KG1 (cell line): Measurements from ENCODE around the gene GALNT7.

ENCODE experiments used
- DNase-seq: peaks from one replicate; lab custom pipeline; 2025; lab: John Stamatoyannopoulos, UW

Gene GALNT7

DNA sequence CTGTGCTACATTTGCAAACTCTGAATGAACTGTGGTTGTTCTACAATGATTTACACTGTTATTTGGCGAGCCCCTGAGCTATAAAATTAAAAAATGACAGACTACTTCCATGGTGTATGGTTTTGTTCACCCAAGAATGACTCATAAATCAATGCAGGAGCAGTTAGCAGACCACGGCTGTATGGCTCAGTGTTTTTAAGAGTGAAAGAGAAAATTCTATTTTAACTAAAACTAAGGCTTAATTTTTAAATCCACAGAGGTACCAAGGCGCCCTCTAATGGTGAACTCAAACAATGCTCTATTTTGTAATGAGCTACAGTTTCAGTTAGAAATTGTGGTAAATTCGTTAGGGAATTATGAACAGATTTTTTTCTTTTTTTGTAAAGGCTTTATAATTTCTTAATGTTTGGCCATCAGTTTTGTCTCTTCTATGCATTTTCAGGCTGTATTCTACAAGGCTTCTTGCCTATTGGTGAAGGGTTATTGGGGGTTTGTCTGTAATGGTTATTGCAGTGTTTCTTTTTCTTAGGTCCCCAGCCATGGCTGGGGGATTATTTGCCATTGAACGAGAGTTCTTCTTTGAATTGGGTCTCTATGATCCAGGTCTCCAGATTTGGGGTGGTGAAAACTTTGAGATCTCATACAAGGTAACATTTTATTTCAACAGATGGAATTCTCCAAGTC lies 133.0 kb downstream of the GALNT7 start:
- DNase-seq: no peak

DNA sequence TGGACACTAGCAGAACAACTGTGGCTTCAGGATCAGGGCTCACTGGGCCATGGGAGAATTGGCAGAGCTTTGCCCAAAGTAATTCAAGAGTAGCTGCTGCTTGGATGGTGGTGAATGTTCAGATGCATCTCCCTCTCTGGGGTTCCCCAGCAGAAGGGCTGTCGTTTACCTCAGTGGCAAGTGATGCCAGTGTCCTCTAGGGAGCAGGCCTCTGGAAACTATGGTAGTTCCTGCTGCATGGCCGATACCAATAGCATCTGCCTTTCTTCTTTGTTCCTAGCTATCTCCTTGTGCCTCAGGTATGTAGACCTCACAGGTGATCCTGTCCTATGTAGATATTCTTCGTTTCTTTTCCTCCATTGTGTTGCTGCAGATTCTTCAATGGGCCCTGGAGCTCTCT lies 139.2 kb downstream of the GALNT7 start:
- no peak for DNase-seq

- DNase-seq: no peak
Measured at GRCh38 chr4:173311368-173311767, 142.8 kb downstream of the GALNT7 start.

DNA sequence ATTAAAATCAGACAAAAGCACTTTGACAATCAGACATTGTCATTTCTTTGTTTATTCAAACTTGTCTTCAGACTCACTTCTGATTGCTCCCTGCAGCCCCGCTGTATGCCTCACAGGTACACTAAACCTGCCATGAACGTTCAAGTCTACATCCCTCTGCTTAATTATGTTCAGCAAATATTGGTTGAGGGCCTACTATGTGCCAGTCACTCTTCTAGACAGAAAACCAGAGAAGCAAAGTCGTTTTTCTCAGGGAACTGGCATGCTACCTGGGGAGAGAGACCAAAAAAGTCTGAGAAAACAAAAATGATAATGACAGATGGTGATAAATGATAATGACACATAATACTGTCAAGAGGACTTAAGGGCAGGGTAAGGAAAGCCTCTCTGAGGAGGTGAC lies 146.1 kb downstream of the GALNT7 start:
- no peak for DNase-seq

DNA sequence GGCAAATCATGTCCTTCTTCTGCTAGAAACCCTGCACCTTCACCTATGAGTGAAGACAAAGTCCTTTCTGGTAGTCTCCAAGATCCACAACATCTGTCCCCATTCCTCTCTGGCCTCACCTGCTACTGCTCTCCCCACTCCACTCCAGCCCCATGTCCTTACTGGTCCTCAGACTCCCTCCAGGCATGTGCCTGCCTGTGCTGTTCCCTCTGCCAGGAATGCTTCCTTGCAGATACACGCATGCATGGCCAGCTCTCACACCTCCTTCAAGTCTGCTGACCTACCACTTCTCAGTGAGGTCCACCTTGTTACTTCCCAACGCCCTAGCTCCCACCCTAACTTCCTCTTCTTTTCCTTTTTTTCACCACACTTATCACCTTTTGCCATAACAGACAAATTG lies 147.4 kb downstream of the GALNT7 start:
- DNase-seq: no peak

- no peak for DNase-seq
Measured at GRCh38 chr4:173317004-173317403, 148.4 kb downstream of the GALNT7 start.

- no peak for DNase-seq
Measured at GRCh38 chr4:173318240-173318639, 149.6 kb downstream of the GALNT7 start.

DNA sequence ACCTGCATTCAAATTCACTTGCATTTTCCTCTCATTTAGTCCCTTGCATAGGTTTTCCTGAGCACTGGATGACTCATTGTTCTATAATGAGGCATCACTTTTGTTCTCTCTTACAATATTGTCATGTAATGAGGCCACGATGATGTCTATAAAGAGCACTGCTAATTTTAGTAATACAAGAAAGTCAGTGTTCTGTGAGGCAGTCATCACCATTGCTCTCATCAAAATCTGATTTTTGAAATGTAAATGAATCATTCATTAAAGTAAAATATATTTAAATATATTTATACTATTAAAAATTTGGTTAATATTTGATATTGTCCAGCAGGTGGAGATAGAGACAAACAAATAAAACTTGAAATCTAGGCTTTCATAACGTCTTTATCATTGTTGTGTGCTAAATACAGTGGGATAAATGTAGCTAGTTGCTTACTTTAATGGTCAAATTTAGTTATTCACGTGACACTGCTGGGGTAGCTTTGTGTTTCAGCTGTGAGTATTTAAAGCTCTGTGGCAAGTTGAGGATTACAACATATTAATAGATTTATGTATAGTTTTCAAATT lies 150.1 kb downstream of the GALNT7 start:
- no peak for DNase-seq

- no peak for DNase-seq
Measured at GRCh38 chr4:173319696-173320095, 151.1 kb downstream of the GALNT7 start.

GRCh38 chr4:173325007-173325736 lies 156.6 kb downstream of the GALNT7 start:
- no peak for DNase-seq

- DNase-seq: no peak
Measured at GRCh38 chr4:173328236-173328901, 159.8 kb downstream of the GALNT7 start.

DNA sequence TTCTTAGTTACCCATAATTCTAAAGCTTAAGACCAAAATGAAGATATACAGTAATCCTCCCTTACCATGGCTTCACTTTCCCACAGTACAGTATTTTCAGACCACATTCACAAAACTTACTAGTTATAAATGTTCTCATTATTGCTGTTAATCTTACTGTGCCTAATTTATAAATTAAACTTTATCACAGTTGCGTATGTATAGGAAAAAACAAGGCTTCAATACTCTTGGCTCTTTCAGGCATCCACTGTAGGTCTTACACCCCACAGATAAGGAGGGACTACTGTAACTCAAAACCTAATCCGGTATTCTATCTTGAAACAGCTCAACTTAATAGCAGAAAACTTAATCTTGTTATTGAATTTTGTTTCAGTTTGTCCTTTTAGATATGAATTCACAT lies 162.0 kb downstream of the GALNT7 start:
- no peak for DNase-seq

- DNase-seq: no peak
Measured at GRCh38 chr4:173332021-173332487, 163.4 kb downstream of the GALNT7 start.

- peak; percentile 2 for DNase-seq
Measured at GRCh38 chr4:173332963-173333657, 164.5 kb downstream of the GALNT7 start.

- no peak for DNase-seq
Measured at GRCh38 chr4:173333658-173334084, 165.1 kb downstream of the GALNT7 start.

DNA sequence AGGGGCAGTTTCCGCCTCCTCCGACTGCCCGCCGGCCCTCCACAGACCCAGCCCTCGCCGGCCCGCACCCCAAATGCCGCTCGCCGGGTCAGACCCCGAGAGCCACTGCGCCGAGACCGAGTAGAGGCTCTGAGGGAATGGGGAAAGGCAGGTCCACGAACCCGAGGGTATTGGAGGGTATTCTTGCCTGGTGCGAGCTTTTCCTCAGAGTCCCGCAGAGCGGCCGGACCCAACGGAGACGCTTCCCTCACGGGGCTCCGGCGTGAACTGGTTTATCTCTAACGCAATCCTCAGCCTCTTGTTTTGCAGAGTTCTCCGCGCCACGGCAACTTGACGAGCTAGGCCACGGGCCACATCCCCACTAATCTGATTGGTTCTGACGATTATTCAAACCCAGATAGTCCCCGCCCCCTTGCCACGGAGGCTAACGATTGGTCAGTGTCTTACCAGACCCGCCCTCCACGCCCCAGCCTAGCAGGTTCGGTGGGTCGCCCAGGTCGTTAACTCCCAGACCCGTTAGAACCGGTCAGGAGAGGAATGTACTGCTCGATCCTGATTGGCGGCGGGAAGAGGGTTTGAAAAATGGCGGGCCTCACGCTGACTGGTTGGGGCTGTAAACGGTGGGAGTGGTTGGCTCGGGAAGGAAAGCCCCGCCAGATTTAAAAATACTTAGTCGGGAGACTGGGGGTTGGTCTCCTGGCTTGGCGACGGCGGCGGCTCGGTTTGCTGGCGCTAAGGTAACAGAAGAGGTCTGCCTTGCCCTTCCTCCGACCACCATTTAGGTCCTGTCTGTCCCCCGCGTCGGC lies 165.7 kb downstream of the GALNT7 start, which contains the start of gene HMGB2:
TSS of gene HMGB2 (minus strand) at position 274 of the 806 bp plus-strand sequence. CDS start 709 bp downstream, outside the sequence.
- peak; percentile 78 for DNase-seq

DNA sequence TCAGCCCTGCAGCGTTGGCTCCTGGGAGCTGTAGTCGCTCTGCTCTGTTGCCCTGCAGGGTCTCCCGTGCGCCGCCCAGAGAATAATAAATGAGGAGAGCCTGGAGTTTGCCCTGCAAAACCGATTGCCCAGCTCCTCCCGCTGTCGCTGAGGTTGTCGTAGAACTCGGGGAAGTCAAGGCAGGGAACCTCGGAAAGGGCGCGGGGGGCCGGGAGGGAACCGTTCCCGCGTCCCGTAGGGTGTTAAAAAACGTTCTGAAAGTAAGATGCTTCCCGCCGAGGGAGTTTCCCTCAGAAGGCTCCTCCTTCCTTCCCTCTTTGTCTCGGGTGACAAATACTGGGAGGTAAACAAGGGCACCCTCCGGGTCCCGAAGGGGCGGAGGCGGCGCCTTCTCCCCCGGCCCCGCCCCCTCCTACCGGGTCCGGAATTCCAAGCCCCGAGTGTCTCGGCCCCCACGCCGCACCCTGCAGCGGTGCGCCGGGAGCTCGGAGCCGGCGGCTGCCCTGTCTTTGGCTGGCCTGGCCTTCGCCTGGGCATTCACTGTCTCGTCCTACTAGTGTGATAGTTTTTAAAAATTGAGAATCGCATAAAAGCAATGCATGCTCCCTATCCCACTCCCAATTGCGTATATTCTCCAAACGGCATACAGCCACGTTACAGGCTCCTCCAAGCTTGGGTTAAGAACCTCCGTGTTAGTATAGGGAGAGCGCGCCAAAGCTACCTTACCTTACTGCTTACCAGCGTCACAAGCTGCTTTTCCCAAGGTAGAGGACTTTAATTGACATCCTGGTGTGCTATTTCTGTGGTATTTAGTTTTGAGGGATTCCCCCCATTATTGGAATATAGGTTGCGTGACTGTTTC lies 166.5 kb downstream of the GALNT7 start:
- peak; percentile 16 for DNase-seq

GRCh38 chr4:173337463-173337862 lies 168.9 kb downstream of the GALNT7 start:
- DNase-seq: no peak

DNA sequence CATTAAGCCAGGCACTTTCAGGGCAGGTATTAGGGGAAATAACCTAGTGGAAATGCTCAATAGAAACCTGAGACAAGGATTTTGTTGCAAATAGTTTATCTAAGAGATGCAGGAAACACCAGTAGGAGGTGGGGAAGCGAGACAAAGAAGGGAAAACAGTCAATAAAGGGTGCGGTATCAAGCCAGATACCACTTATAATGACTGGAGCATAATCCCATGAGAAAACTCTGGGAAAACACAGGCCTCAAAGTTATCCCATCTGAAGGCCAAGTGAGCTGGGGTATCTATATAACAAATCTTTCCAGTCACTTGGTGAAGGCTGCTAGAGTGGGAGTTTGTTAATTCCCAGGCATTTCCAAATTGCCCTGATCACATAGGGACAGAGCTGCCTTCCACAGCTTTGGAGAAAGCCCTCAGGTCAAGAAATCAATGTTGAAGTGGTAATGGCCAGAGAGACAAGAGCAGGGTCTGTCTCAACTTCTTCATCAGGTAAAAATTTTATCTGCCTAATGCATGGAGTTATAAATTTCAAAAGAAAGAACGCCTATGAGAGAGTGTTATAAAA lies 175.3 kb downstream of the GALNT7 start:
- no peak for DNase-seq

GRCh38 chr4:173345648-173346047 lies 177.0 kb downstream of the GALNT7 start:
- DNase-seq: no peak
